Fibroblast of lung (primary cell): ENCODE measurements around the gene DNAJC24.

ENCODE experiments used
- CTCF ChIP-seq, 2 donors: IDR thresholded peaks in 1 of 2; conservative IDR thresholded peaks in 1 of 2; 1 replicate in 1 of 2; 2 replicates in 1 of 2; pipeline ENCODE4 v1.5.1; 2011 to 2012; ENCODE audit warnings: low read length in 2 of 2, control low read depth in 1 of 2, inconsistent platforms in 1 of 2, low read depth in 1 of 2, mild to moderate bottlenecking in 1 of 2
- EZH2 ChIP-seq: IDR thresholded peaks from 2 replicates; pipeline ENCODE4 v1.5.1; 2012; ENCODE audit warnings: low read length, control low read depth, mild to moderate bottlenecking; ENCODE audit errors: missing control alignments

GRCh38 chr11:31478223-31478590 lies 108.5 kb downstream of the DNAJC24 start:
- TF ChIP-seq EZH2 (no peak), CTCF (conservative IDR thresholded peaks at IDR 0.05 in 1 of 2, IDR thresholded peaks at IDR 0.05 in 1 of 2; ENCODE audit: low read depth in 1 of 2, low read length in 2 of 2) (no peak)
